Measurements from ENCODE around the gene C5orf52. TPM values are rescaled to one million over a fixed set of nuclear protein-coding genes. Genes with fewer than 3 reads are reported as not detected.

C5orf52 gene
- total RNA-seq, 1 donor from 2014 or later, result not detected

Other genes with a start within 250 kb of the C5orf52 start
- not detected for gene NIPAL4, start 211.3 kb upstream of the C5orf52 start, total RNA-seq (ENCODE audit: unreplicated experiment)
- 41.2 TPM for gene ADAM19, start 95.8 kb upstream of the C5orf52 start, total RNA-seq (ENCODE audit: unreplicated experiment)
- gene SOX30, start 19.1 kb upstream of the C5orf52 start, total RNA-seq (ENCODE audit: unreplicated experiment), result not detected
- 3.4 TPM for gene THG1L, start 59.9 kb downstream of the C5orf52 start, total RNA-seq (ENCODE audit: unreplicated experiment)
- gene LSM11, start 72.2 kb downstream of the C5orf52 start, total RNA-seq (ENCODE audit: unreplicated experiment), result 7.7 TPM
- 38.0 TPM for gene CLINT1, start 187.6 kb downstream of the C5orf52 start, total RNA-seq (ENCODE audit: unreplicated experiment)